ENCODE measurements around the gene PTPRG.

DNA sequence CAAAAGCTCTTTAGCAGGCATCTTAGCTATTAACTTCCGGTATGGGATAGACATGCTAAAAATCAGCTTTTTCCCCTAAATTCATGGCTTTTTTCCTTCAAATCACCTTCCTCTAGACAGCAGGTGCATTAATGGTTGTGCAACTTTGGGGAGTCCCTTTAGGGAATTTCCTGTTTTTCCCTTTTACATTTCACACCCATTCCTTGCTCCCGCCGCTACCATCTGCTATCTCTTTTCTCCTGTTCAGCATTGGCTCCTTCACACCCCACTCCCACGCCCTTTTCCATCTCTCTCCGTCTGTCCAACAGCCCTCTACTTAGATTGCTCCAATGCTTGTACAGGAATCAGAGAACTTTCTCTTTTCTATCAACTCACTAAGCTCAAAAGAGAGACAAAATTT, 768.6 kb downstream of the PTPRG start:
- TF ChIP-seq CTCF (IDR thresholded peaks at IDR 0.05; ENCODE audit: low read depth, low read length) (no peak), EZH2phosphoT487 (IDR thresholded peaks at IDR 0.05; ENCODE audit: low read depth) (no peak)

Measured in OCI-LY3 (cell line).